GM21528 (cell line): ENCODE data around the gene RNF227.

Experiments used
- ATAC-seq: cut with Tn5 transposase; IDR thresholded peaks from one replicate; pipeline ENCODE4 v1.9.1; 2021; ENCODE audit warnings: mild to moderate bottlenecking, moderate library complexity; ENCODE audit not compliant: unreplicated experiment, low FRiP score

The RNF227 gene

DNA sequence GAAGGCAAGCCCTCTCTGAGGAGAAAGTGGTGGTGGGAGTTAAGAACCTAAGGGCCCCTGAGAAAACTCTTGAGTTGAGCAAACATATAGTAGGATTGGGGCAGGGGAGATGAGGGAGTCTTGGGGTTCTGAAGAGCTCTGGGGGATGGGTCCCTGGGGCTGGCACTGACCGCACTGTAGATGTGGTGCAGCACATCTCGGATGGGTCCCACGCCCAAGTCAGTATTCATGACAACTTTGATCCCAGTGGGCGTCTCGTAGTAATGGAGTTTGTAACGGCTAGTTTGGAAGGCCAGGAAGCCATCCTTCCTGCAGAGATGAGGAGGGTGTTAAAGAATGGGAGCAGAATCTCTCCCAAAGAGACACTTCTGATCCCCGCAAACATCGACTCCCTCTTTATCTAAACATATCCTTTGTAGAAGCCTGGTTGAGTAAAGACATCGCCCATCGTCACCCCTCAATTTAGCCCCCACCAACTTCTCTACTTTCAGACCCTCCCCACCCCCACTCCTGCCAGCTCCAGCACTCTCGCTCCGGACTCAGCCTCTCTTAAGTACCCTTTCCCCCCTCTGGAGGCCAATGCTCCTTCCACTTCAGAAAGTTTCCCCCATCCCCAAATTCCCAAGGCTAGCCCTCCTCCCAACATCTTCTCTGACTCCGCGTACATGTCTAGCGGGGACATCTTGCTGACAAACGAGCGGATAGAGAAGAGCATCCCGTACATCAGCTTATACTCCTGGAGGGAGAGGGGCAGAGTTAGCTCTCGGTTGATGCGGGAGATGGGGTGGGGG, 14.9 kb upstream of the RNF227 start:
- no peak for ATAC-seq

GRCh38 chr17:7929158-7930023, 13.3 kb upstream of the RNF227 start, which contains the start of gene KCNAB3:
KCNAB3 (minus strand) TSS chr17:7929856; CDS start chr17:7929435, 421 bp downstream.
- no peak for ATAC-seq

GRCh38 chr17:7927596-7927995, 11.5 kb upstream of the RNF227 start:
- no peak for ATAC-seq

- no peak for ATAC-seq
Measured at GRCh38 chr17:7922845-7923628, 6.9 kb upstream of the RNF227 start.

DNA sequence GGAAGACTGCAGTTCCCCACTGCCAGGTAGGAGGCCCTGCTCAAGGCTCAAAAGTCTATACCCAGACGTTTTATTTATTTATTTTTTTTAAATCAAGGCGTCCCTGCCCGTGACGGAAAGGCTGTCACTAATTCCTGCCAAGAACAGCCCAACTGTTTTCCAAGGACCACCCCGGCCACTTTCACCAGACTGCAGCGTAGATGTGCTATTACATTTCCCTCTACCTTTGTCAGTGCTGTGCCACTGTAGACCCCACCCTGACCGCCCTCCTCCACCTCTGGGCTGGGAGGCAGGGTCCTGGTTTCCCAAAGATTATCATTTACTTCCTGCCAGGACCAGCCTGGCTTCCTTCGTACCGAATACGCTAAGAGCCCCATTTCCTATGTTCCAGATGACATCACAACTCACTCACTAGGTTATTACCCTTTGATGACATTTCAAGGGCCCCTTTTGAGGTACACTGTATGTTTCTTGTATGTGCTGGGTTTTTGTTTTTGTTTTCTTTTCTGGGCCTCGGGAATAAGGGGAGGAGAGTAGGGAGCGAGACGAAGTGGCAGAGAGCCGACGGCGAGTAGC, 6.3 kb upstream of the RNF227 start:
- ATAC-seq: no peak

- no peak for ATAC-seq
Measured at GRCh38 chr17:7916808-7917207, 719 bp upstream of the RNF227 start.

- ATAC-seq: no peak
Measured at GRCh38 chr17:7916385-7916682, 245 bp upstream of the RNF227 start.

- peak; percentile 25 for ATAC-seq
Measured at GRCh38 chr17:7915179-7915610, 894 bp downstream of the RNF227 start.

- no peak for ATAC-seq
Measured at GRCh38 chr17:7912927-7913524, 3.1 kb downstream of the RNF227 start.

- no peak for ATAC-seq
Measured at GRCh38 chr17:7911116-7911515, 5.0 kb downstream of the RNF227 start.

DNA sequence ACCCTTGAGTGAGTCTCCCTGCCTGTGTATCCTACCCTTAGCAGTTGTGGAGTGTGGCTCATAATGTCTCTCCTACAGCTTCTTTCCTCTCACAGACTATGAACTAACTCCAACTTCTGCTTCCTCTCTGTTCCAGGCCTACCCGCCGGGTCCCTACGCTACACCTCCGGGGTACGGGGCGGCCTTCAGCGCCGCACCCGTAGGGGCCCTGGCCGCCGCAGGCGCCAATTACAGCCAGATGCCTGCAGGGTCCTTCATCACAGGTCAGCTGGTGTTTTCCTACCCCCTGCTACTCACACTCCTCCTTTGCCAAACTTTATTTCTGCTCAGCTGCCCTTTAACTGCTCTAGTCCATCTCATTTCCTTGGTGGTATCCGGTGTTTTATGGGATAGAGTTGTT, 5.4 kb downstream of the RNF227 start:
- ATAC-seq: no peak

- no peak for ATAC-seq
Measured at GRCh38 chr17:7910281-7910680, 5.8 kb downstream of the RNF227 start.

DNA sequence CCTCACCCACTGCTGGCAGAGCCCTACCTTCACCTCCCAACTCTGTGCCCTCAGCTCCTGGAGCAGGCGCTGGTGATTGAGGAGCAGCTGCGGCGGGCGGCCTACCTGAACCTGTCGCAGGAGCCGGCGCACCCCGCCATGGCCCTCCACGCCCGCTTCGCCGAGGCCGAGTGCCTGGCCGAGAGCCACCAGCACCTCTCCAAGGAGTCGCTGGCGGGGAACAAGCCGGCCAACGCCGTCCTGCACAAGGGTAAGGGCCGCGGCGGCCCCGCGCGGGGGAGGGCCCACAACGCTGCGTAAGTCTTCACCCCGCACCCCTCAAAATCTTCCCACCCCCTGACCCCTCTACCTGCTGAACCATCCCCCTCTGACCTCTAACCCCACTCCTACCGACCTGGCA, 7.0 kb downstream of the RNF227 start:
- no peak for ATAC-seq

GRCh38 chr17:7903154-7904103, 12.7 kb downstream of the RNF227 start:
- ATAC-seq: no peak

- no peak for ATAC-seq
Measured at GRCh38 chr17:7897773-7898172, 18.3 kb downstream of the RNF227 start.

GRCh38 chr17:7897090-7897489, 19.0 kb downstream of the RNF227 start:
- ATAC-seq: no peak

- ATAC-seq: no peak
Measured at GRCh38 chr17:7894866-7895265, 21.2 kb downstream of the RNF227 start.

DNA sequence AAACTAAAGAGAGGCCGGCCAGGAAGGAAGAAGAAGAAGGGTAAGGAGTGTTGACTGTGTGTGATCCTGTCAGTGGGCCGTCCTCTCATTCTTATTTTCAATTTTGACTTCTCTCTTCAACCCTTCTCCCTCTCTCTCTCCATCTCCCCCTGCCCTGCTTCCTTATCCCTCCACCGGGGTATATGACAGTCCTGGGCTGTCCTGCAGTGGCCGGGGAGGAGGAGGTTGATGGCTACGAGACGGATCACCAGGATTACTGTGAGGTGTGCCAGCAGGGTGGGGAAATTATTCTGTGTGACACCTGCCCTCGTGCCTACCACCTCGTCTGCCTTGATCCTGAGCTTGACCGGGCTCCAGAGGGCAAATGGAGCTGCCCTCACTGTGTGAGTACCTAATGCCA, 21.9 kb downstream of the RNF227 start:
- ATAC-seq: no peak

GRCh38 chr17:7893187-7893880, 22.8 kb downstream of the RNF227 start:
- no peak for ATAC-seq
